Effector memory CD4-positive, alpha-beta T cell (primary cell): Measurements from ENCODE around the gene CHST11.

Experiments
- DNase-seq, 3 donors: peaks; one replicate each; pipeline ENCODE4 v3.0.0-alpha.2; 2020
- H3K27ac ChIP-seq: 2 replicates; pipeline ENCODE4 v1.7.0; 2013; ENCODE audit warnings: mild to moderate bottlenecking, low read length, moderate library complexity; ENCODE audit not compliant: insufficient read depth, poor library complexity, severe bottlenecking
- H3K27me3 ChIP-seq: replicated peaks from 2 replicates; pipeline ENCODE4 v1.7.0; 2013; ENCODE audit warnings: mild to moderate bottlenecking, low read length; ENCODE audit not compliant: insufficient read depth, control insufficient read depth, poor library complexity, severe bottlenecking
- H3K36me3 ChIP-seq: 2 replicates; pipeline ENCODE4 v1.7.0; 2013; ENCODE audit warnings: mild to moderate bottlenecking, low read length, moderate library complexity; ENCODE audit not compliant: control insufficient read depth, insufficient read depth
- H3K4me1 ChIP-seq: 2 replicates; pipeline ENCODE4 v1.7.0; 2013; ENCODE audit warnings: low read length, mild to moderate bottlenecking; ENCODE audit not compliant: control insufficient read depth, insufficient read depth, poor library complexity, severe bottlenecking
- H3K4me3 ChIP-seq: 2 replicates; pipeline ENCODE4 v1.7.0; 2013; ENCODE audit warnings: low read length, low read depth, mild to moderate bottlenecking; ENCODE audit not compliant: insufficient read depth, poor library complexity, severe bottlenecking
- H3K9me3 ChIP-seq: 2 replicates; pipeline ENCODE4 v1.7.0; 2013; ENCODE audit warnings: mild to moderate bottlenecking, low read length, moderate library complexity; ENCODE audit not compliant: control insufficient read depth

The CHST11 gene

DNA sequence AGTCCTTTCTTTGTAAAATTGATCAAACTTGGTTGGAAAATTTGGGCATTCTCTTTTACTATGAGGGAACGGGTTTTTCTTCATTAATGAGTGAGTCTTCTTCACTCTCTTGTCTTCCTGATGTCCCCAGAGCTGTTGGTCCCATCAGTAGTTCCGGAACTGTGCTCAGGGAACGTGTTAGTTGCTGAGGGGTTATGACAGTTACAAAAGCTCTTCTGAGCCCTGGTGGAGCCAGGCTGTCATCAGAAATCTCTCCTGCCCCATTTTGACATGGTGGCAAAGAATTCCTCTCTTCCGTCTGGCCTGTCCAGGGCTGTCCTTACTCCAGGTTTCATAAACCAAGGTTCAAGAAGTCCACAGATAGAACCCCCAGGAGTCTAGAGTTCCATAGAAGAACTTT lies 292.8 kb downstream of the CHST11 start:
- H3K27ac ChIP-seq = no peak overlapping the region
- no peaks in the 10 kb centered on the region for H3K9me3 ChIP-seq
- H3K36me3 ChIP-seq = no peaks in the 10 kb centered on the region
- no peak for DNase-seq
- no peak overlapping the region for H3K4me3 ChIP-seq
- no peaks in the 10 kb centered on the region for H3K27me3 ChIP-seq
- H3K4me1 ChIP-seq = peaks cover 15% of the 10 kb centered on the region

DNA sequence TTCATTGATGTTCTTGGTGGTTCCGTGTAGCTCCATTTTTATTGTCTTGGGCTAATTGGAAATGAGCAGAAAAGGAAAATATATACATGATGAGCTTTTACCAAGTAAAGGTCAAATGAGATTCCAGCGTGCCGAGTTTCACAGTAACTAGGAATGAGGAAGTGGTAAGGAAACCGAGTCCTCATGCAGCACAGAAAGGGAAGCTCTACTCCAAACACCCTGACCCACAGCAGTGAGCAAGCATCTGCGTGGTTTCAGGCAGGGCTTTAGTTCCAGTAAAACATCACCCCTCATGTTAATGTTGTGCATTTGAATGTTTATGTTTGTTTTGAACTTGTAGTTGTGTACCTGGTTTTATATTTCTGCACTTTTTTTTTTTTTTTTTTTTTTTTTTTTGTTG lies 293.3 kb downstream of the CHST11 start:
- Histone ChIP-seq H3K27me3 (no peaks in the 10 kb centered on the region), H3K4me3 (no peak overlapping the region), H3K4me1 (peaks cover 15% of the 10 kb centered on the region), H3K27ac (no peak overlapping the region), H3K9me3 (no peaks in the 10 kb centered on the region), H3K36me3 (no peaks in the 10 kb centered on the region)
- DNase-seq = no peak

DNA sequence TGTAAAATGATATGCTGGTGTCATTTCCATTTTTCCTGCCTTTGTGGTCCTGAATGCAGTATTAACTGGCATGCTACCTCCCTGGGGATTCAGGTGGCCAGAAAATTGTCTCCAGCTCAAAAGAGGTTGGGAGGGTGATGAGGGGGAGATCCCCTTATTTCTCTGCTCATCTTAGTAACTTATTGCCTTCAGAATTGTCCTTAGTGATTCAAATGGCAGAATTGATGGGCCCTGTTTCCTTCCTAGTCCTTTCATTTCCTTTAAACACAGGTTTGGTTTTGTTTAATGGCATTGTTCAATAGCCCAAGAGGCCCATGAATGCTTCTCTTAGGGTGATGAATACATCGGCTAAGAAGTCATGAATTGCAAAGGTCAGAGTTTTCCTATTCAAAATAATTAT lies 294.4 kb downstream of the CHST11 start:
- Histone ChIP-seq H3K9me3 (no peaks in the 10 kb centered on the region), H3K27ac (no peak overlapping the region), H3K27me3 (no peaks in the 10 kb centered on the region), H3K4me3 (no peak overlapping the region), H3K4me1 (peaks cover 15% of the 10 kb centered on the region), H3K36me3 (no peaks in the 10 kb centered on the region)
- no peak for DNase-seq

DNA sequence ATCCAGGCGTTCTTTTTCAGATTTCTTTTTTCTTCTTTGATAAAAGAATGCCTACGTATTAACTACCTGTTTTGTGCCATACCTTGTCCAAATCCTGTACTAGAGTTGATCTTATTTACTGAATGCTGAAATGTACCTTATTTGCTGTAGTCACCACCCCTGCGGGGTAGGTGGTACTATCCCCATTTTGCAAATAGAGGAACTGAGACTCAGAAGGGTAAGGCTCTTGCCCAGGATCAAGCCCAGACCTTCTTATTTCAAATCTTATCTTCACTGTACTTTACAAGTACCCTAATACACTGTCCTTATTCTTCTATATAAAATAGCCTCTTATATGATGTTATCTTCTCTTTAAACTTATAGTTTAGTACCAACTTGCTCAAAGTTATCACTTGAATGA lies 294.8 kb downstream of the CHST11 start:
- no peaks in the 10 kb centered on the region for H3K9me3 ChIP-seq
- H3K27ac ChIP-seq = no peak overlapping the region
- no peaks in the 10 kb centered on the region for H3K36me3 ChIP-seq
- no peaks in the 10 kb centered on the region for H3K27me3 ChIP-seq
- no peak for DNase-seq
- H3K4me1 ChIP-seq = peaks cover 15% of the 10 kb centered on the region
- H3K4me3 ChIP-seq = no peak overlapping the region

DNA sequence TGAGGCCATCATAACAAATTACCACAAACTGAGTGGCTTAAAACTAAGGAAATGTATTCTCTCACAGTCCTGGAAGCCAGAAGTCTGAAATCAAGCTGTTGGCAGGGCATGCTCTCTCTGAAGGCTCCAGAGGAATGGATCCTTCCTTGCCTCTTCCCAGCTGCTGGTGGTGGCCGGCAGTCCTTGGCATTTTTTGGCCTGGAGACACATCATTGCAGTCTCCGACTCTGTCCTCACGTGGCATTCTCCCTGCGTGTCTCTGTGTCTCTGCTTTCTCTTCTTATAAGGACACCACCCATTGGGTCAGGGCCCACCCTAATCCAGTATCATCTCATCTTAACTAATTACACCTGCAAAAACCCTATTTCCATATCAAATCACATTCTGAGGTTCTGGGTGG lies 295.3 kb downstream of the CHST11 start:
- Histone ChIP-seq H3K9me3 (no peaks in the 10 kb centered on the region), H3K4me1 (peaks cover 12% of the 10 kb centered on the region), H3K36me3 (no peaks in the 10 kb centered on the region), H3K4me3 (no peak overlapping the region), H3K27me3 (no peaks in the 10 kb centered on the region), H3K27ac (no peak overlapping the region)
- DNase-seq = no peak

DNA sequence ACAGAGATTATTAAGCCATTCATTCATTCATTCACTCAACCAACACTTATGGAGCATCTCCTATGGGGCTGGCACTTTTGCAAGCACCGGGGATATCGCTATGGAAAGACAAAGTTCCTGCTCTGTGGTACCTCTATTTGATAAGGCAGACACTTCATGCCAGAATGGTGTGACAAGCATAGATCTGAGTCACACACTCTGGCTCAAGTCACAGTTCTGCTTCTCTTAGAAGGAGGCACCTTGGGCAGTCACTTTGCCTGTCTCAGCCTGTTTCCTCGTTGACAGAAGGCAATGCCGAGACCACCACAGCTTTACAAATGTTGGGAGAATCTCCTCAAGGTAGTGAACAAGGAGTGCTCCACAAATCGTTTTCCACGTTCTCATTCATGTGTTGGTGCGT lies 296.1 kb downstream of the CHST11 start:
- no peak overlapping the region for H3K4me3 ChIP-seq
- H3K27me3 ChIP-seq = no peaks in the 10 kb centered on the region

DNA sequence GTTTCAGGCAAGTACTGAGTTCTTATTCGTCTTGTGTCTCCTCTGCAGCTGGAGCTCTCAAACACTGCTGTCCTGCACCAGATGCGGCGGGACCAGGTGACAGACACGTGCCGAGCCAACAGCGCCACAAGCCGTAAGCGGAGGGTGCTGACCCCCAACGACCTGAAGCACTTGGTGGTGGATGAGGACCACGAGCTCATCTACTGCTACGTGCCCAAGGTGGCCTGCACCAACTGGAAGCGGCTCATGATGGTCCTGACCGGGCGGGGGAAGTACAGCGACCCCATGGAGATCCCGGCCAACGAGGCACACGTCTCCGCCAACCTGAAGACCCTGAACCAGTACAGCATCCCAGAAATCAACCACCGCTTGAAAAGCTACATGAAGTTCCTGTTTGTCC lies 300.2 kb downstream of the CHST11 start:
- no peak overlapping the region for H3K27ac ChIP-seq
- H3K9me3 ChIP-seq = no peaks in the 10 kb centered on the region
- H3K4me3 ChIP-seq = no peak overlapping the region
- DNase-seq = no peak
- no peaks in the 10 kb centered on the region for H3K4me1 ChIP-seq
- no peaks in the 10 kb centered on the region for H3K36me3 ChIP-seq
- no peaks in the 10 kb centered on the region for H3K27me3 ChIP-seq

More for the DNA sequence above, 296.1 kb downstream of the CHST11 start:
- peaks cover 4% of the 10 kb centered on the region for H3K4me1 ChIP-seq
- H3K9me3 ChIP-seq = no peaks in the 10 kb centered on the region
- H3K36me3 ChIP-seq = no peaks in the 10 kb centered on the region
- H3K27ac ChIP-seq = no peak overlapping the region
- no peak for DNase-seq

DNA sequence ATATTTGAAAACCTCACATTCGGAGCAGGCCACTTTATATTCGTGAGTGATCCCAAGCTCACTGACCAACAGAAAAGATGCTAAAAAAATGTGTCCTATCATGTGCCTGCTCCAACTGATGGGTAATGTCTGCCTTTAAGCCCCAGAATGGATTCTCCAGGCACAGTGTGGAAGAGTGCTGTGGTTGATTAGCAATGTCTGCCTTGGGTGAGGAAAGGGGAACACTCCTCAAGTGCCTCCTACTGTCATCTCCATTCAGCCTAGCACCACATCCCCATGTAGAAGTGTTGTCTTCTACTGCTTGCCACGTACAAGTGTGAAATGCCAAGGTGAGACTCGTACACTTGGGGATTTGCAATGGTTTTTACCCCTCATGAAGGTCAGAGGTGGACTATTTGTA lies 302.0 kb downstream of the CHST11 start:
- Histone ChIP-seq H3K4me1 (no peaks in the 10 kb centered on the region), H3K4me3 (no peak overlapping the region), H3K9me3 (no peaks in the 10 kb centered on the region), H3K36me3 (no peaks in the 10 kb centered on the region), H3K27me3 (no peaks in the 10 kb centered on the region), H3K27ac (no peak overlapping the region)
- DNase-seq = no peak

DNA sequence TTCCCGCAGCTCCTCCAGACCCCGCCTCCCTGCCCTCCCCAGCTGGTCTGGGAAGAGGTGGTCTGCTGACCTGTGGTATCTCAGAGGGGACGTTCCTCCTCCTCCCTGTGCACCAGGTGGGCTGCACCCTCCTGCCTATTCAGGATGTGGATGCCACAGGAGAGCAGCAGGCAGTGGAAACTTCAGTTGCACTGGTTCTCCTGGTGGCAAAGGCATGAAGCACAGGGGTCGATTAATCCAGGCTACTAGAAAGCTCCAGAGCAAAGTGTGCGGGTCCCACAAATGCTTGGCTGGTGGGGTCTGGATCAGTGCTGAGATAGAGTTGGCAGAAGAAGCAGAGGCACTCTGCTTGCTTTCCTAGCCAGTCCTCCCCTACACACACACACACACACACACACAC lies 304.3 kb downstream of the CHST11 start:
- no peak overlapping the region for H3K27ac ChIP-seq
- H3K4me1 ChIP-seq = peaks cover 13% of the 10 kb centered on the region
- no peak overlapping the region for H3K4me3 ChIP-seq
- no peaks in the 10 kb centered on the region for H3K36me3 ChIP-seq
- no peaks in the 10 kb centered on the region for H3K9me3 ChIP-seq
- H3K27me3 ChIP-seq = no peaks in the 10 kb centered on the region
- DNase-seq = no peak

DNA sequence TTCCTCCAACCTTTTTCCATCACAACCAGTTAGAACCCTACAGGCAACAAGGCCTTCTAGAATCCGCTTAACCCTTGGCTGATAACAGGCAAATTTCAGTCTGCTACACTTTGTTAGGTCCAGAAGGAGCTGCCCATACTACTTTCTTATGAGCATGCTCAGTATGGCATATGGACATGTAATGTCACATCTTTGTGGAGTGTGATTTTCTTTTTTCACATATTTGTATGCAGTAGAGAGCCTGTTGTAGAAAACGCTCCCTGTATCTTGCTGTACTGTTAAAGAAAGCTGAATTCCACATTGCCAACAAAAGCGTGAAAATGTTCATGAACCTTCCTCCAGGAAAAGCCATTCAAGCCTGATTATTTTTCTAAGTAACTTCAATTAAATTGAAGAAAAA lies 304.9 kb downstream of the CHST11 start:
- Histone ChIP-seq H3K36me3 (no peaks in the 10 kb centered on the region), H3K4me1 (peaks cover 13% of the 10 kb centered on the region)
- DNase-seq = no peak

More for the DNA sequence above, 304.9 kb downstream of the CHST11 start:
- no peaks in the 10 kb centered on the region for H3K27me3 ChIP-seq
- H3K27ac ChIP-seq = no peak overlapping the region
- no peaks in the 10 kb centered on the region for H3K9me3 ChIP-seq
- H3K4me3 ChIP-seq = no peak overlapping the region
